GM12878 (cell line): Measurements from ENCODE around the gene RCAN1. TPM values are rescaled to one million over a fixed set of nuclear protein-coding genes. Genes with fewer than 3 reads are reported as not detected.

Experiments
- ASH2L ChIP-seq: fragments of 300-600, 200-600 bp; sonication (generic); IDR thresholded peaks from 2 replicates; pipeline ENCODE4 v1.6.1; 2017; ENCODE audit warnings: low read depth, mild to moderate bottlenecking, borderline replicate concordance
- BHLHE40 ChIP-seq, 2 experiments: fragments of 450-650 bp in 1 of 2; IDR thresholded peaks; 2 replicates each; pipeline ENCODE4 v1.6.1; 2011 to 2017; ENCODE audit warnings: low read depth in 2 of 2, borderline replicate concordance in 1 of 2, improper control_type of control experiment in 1 of 2, low read length in 1 of 2, mild to moderate bottlenecking in 1 of 2
- CBX3 ChIP-seq: fragments of 200-600 bp; sonication (generic); IDR thresholded peaks from 2 replicates; pipeline ENCODE4 v1.6.1; 2016; ENCODE audit warnings: low read depth, borderline replicate concordance
- CHD1 ChIP-seq: IDR thresholded peaks from 2 replicates; pipeline ENCODE4 v1.6.1; 2012; ENCODE audit warnings: low read depth, low read length, improper control_type of control experiment
- CHD4 ChIP-seq: fragments of 200-600 bp; sonication (generic); IDR thresholded peaks from 2 replicates; pipeline ENCODE4 v1.6.1; 2016; ENCODE audit warnings: mild to moderate bottlenecking
- E2F4 ChIP-seq: IDR thresholded peaks from 2 replicates; pipeline ENCODE4 v1.6.1; 2012; ENCODE audit warnings: low read depth, low read length, improper control_type of control experiment
- E4F1 ChIP-seq: fragments of 450-650 bp; IDR thresholded peaks from 2 replicates; pipeline ENCODE4 v1.6.1; 2018; ENCODE audit warnings: borderline replicate concordance, mild to moderate bottlenecking; ENCODE audit not compliant: partially characterized antibody
- FOXM1 ChIP-seq: IDR thresholded peaks from 2 replicates; pipeline ENCODE4 v1.6.1; 2012; ENCODE audit warnings: low read depth, mild to moderate bottlenecking, inconsistent platforms, low read length, moderate library complexity
- GABPA ChIP-seq: IDR thresholded peaks from 2 replicates; pipeline ENCODE4 v1.6.1; 2014; ENCODE audit warnings: antibody characterized with exemption, low read depth, mild to moderate bottlenecking, inconsistent platforms
- HCFC1 ChIP-seq: fragments of 150-350 bp; IDR thresholded peaks from 2 replicates; pipeline ENCODE4 v1.6.1; 2014; ENCODE audit warnings: low read length
- HDGF ChIP-seq: fragments of 450-650 bp; IDR thresholded peaks from 2 replicates; pipeline ENCODE4 v1.6.1; 2016; ENCODE audit warnings: antibody characterized with exemption
- JUND ChIP-seq: IDR thresholded peaks from 2 replicates; pipeline ENCODE4 v1.6.1; 2012; ENCODE audit warnings: low read depth, mild to moderate bottlenecking, low read length, improper control_type of control experiment, moderate library complexity
- KAT2A ChIP-seq: conservative IDR thresholded peaks from 2 replicates; pipeline ENCODE4 v1.6.1; 2011; ENCODE audit warnings: low read depth, low read length; ENCODE audit not compliant: control insufficient read depth
- KLF5 ChIP-seq: fragments of 450-650 bp; IDR thresholded peaks from 2 replicates; pipeline ENCODE4 v1.6.1; 2014; ENCODE audit warnings: mild to moderate bottlenecking; ENCODE audit not compliant: partially characterized antibody
- MEF2B ChIP-seq: fragments of 450-650 bp; IDR thresholded peaks from 2 replicates; pipeline ENCODE4 v1.6.1; 2018; ENCODE audit warnings: mild to moderate bottlenecking, moderate library complexity; ENCODE audit not compliant: partially characterized antibody, poor library complexity, severe bottlenecking
- NR2C2 ChIP-seq: IDR thresholded peaks from 2 replicates; pipeline ENCODE4 v1.6.1; 2011; ENCODE audit warnings: borderline replicate concordance, low read depth; ENCODE audit not compliant: control insufficient read depth, insufficient read length
- PKNOX1 ChIP-seq: fragments of 450-650 bp; IDR thresholded peaks from 2 replicates; pipeline ENCODE4 v1.6.1; 2016; ENCODE audit warnings: mild to moderate bottlenecking
- PML ChIP-seq: IDR thresholded peaks from 2 replicates; pipeline ENCODE4 v1.6.1; 2012; ENCODE audit warnings: low read length, inconsistent platforms
- POU2F2 ChIP-seq: IDR thresholded peaks from 3 replicates; pipeline ENCODE4 v1.6.1; 2011; ENCODE audit warnings: low read depth, mild to moderate bottlenecking, low read length, borderline replicate concordance
- RCOR1 ChIP-seq: conservative IDR thresholded peaks from 2 replicates; pipeline ENCODE4 v1.6.1; 2012; ENCODE audit warnings: low read depth, low read length, improper control_type of control experiment
- RELA ChIP-seq: fragments of 450-650 bp; IDR thresholded peaks from 2 replicates; pipeline ENCODE4 v1.8.0; 2014; ENCODE audit warnings: borderline replicate concordance; ENCODE audit not compliant: partially characterized antibody
- SMAD1 ChIP-seq: fragments of 450-650 bp; IDR thresholded peaks from 2 replicates; pipeline ENCODE4 v1.6.1; 2018; ENCODE audit warnings: mild to moderate bottlenecking, low read depth; ENCODE audit not compliant: partially characterized antibody
- SMC3 ChIP-seq: IDR thresholded peaks from 2 replicates; pipeline ENCODE4 v1.6.1; 2011; ENCODE audit warnings: low read length, improper control_type of control experiment, borderline replicate concordance
- STAT1 ChIP-seq: fragments of 450-650 bp; conservative IDR thresholded peaks from 2 replicates; pipeline ENCODE4 v1.6.1; 2014; ENCODE audit warnings: antibody characterized with exemption, mild to moderate bottlenecking
- TCF7 ChIP-seq: IDR thresholded peaks from 2 replicates; pipeline ENCODE4 v1.6.1; 2014; ENCODE audit warnings: antibody characterized with exemption, borderline replicate concordance
- YY1 ChIP-seq: IDR thresholded peaks from 2 replicates; pipeline ENCODE4 v1.6.1; 2011; ENCODE audit warnings: low read depth, mild to moderate bottlenecking, low read length
- ZBED1 ChIP-seq: IDR thresholded peaks from 2 replicates; pipeline ENCODE4 v1.6.1; 2016; ENCODE audit warnings: borderline replicate concordance
- ZNF207 ChIP-seq: fragments of 450-650 bp; IDR thresholded peaks from 2 replicates; pipeline ENCODE4 v1.6.1; 2014; ENCODE audit warnings: antibody characterized with exemption, mild to moderate bottlenecking, borderline replicate concordance
- polyA plus RNA-seq, 11 experiments: library from polyadenylated mRNA; depleted of rRNA in 4 of 11; unstranded in 6 of 11; stranded (reverse) in 5 of 11; fragments of >200 nt; fragmentation: Nextera tagmentation in 4 of 11; fragmentation: Illumina TruSeq in 1 of 11; extraction: Ambion mirVana in 4 of 11; extraction: Trizol in 1 of 11; gene quantifications; 1 replicate in 1 of 11; 2 replicates in 10 of 11; pipeline versions ENCODE4 v1.2.1 to v1.2.3, GENCODE V29; 2011 to 2016; ENCODE audit warnings: inconsistent platforms in 2 of 11, missing spikeins in 2 of 11, low read depth in 1 of 11
- total RNA-seq, 4 experiments: library from RNA; depleted of rRNA in 3 of 4; stranded (reverse); fragments of >200 nt in 3 of 4; fragmentation: Illumina TruSeq in 1 of 4; extraction: Trizol in 1 of 4; gene quantifications; 2 replicates each; pipeline versions ENCODE4 v1.2.1 to v1.2.3, GENCODE V29; 2013 to 2021
- TF ChIP-seq, protein P1 (sequence below): IDR thresholded peaks from 2 replicates; pipeline ENCODE4 v1.6.1; 2012; ENCODE audit warnings: low read length, inconsistent platforms

The RCAN1 gene
- total and polyA plus RNA-seq, 10 of the 15 experiments (the other 5 are each of a cell fraction or from before 2014, with no cell fraction given): 2.8 to 12.9 (median 10.5) TPM

DNA sequence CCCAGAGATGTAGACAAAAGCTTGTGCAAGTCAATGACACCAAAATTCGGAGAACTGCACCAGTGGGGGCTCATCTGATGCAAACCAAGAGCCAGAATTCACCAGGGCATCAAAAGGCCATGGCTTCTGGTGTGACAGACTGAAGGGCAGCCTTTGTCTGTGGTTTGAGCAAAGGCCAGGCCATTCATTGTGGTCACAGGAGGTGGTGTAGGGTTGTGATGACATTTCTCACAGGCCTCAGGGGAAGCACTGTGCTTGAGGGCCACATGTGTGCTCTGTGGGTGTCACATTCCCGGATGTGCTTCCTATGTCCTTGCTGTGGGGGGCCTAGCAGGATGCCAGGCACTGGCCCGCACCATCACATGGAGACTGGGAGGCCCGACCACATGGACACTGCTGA, 80.4 kb downstream of the RCAN1 start (continued):
- TF ChIP-seq E4F1 (no peak), JUND (no peak), FOXM1 (no peak), RELA (no peak), E2F4 (no peak), GABPA (no peak), RCOR1 (no peak), PML (no peak), BHLHE40 (IDR thresholded peaks at IDR 0.05; ENCODE audit: borderline replicate concordance in 1 of 2, low read depth in 2 of 2, low read length in 1 of 2) (peak in 1 of 2 experiments; percentile 45; a peak in 2 of 4 replicates), POU2F2 (no peak), TCF7 (no peak), MEF2B (no peak), KAT2A (no peak), CBX3 (no peak), ZBED1 (no peak), CHD4 (no peak), KLF5 (no peak), SMC3 (no peak), HDGF (no peak), ASH2L (no peak), STAT1 (no peak), NR2C2 (no peak), YY1 (no peak), SMAD1 (no peak), HCFC1 (no peak), CHD1 (no peak), PKNOX1 (no peak), ZNF207 (no peak)
- TF ChIP-seq, protein P1, sequence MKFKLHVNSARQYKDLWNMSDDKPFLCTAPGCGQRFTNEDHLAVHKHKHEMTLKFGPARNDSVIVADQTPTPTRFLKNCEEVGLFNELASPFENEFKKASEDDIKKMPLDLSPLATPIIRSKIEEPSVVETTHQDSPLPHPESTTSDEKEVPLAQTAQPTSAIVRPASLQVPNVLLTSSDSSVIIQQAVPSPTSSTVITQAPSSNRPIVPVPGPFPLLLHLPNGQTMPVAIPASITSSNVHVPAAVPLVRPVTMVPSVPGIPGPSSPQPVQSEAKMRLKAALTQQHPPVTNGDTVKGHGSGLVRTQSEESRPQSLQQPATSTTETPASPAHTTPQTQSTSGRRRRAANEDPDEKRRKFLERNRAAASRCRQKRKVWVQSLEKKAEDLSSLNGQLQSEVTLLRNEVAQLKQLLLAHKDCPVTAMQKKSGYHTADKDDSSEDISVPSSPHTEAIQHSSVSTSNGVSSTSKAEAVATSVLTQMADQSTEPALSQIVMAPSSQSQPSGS: no peak
